ENCODE data around the gene BLACAT1. TPM values are rescaled to one million over a fixed set of nuclear protein-coding genes. Genes with fewer than 3 reads are reported as not detected.

The BLACAT1 gene
- total and polyA plus RNA-seq, 9 of the 15 experiments (the other 6 are each of a cell fraction or from before 2014, with no cell fraction given), result 0.10 to 5.9 (median 0.73) TPM

GRCh38 chr1:205480349-205480985 is 24.6 kb upstream of the BLACAT1 start:
- Histone ChIP-seq H3K79me2 (ENCODE audit: control insufficient read depth, insufficient read depth, low read length) (no peaks in the 10 kb centered on the region), H3K36me3 (ENCODE audit: control insufficient read depth, insufficient read depth, low read length) (no peaks in the 10 kb centered on the region), H3K9me1 (ENCODE audit: control insufficient read depth, insufficient read depth, low read length) (no peaks in the 10 kb centered on the region), H2AFZ (ENCODE audit: low read depth, low read length) (no peak overlapping the region), H3K9ac (ENCODE audit: insufficient read depth in 1 of 2, low read depth in 2 of 2, low read length in 2 of 2) (no peak overlapping the region), H3K4me2 (ENCODE audit: insufficient read depth, low read length) (no peak overlapping the region), H3K4me1 (replicated peaks in 1 of 2; ENCODE audit: control insufficient read depth in 2 of 2, insufficient read depth in 2 of 2, low read length in 2 of 2) (peaks cover 0 to 7% of the 10 kb centered on the region in 2 experiments; a peak in 1 of 5 replicates), H3K27ac (ENCODE audit: extremely low read depth, low read depth, low read length) (no peak overlapping the region), H3K27me3 (ENCODE audit: control insufficient read depth in 2 of 2, insufficient read depth in 2 of 2, low read length in 2 of 2) (peaks cover 33 to 67% of the 10 kb centered on the region in 2 experiments), H3K9me3 (replicated peaks; ENCODE audit: control insufficient read depth, insufficient read depth, low read depth, low read length) (no peaks in the 10 kb centered on the region), H4K20me1 (replicated peaks; ENCODE audit: control insufficient read depth, insufficient read depth, low read length) (peaks cover 33% of the 10 kb centered on the region), H3K4me3 (no peak overlapping the region)
- FAIRE-seq (no peak), DNase-seq (ENCODE audit: extremely low read depth in 1 of 4, low spot score in 3 of 4) (no peak), ATAC-seq (no peak)
- in situ Hi-C loops (cut with MboI), result loop anchor here (10.0 kb wide), 1 partner anchor 126 kb away; the partner anchor contains the start of gene KLHDC8A
- CTCF ChIA-PET (ENCODE audit: low intra/inter-chr PET ratio), result interaction anchor here (0.6 kb wide), 1 partner anchor 308 kb away, joined by 3 read pairs; no protein-coding TSS in a partner anchor
- intact Hi-C loops (cut with micrococcal nuclease), result no loop called here
- no peak for TF ChIP-seq TFAM (CRISPR knock-in tag; conservative IDR thresholded peaks at IDR 0.05)
- TF ChIP-seq HDAC6 (IDR thresholded peaks at IDR 0.05; ENCODE audit: low read depth, low read length), result no peak
- no peak for TF ChIP-seq ZBTB26 (CRISPR knock-in tag; IDR thresholded peaks at IDR 0.05)
- no peak for TF ChIP-seq GTF2B (IDR thresholded peaks at IDR 0.05; ENCODE audit: extremely low read depth, insufficient read length)
- TF ChIP-seq HOXB6 (CRISPR knock-in tag; IDR thresholded peaks at IDR 0.05; ENCODE audit: borderline replicate concordance), result no peak
- TF ChIP-seq ZNF79 (CRISPR knock-in tag; IDR thresholded peaks at IDR 0.05; ENCODE audit: low read depth), result no peak
- no peak for TF ChIP-seq POLR2B (IDR thresholded peaks at IDR 0.05; ENCODE audit: low read depth, partially characterized antibody)
- TF ChIP-seq FOSL1 (tag; conservative IDR thresholded peaks at IDR 0.05), result no peak
- TF ChIP-seq, protein P1, sequence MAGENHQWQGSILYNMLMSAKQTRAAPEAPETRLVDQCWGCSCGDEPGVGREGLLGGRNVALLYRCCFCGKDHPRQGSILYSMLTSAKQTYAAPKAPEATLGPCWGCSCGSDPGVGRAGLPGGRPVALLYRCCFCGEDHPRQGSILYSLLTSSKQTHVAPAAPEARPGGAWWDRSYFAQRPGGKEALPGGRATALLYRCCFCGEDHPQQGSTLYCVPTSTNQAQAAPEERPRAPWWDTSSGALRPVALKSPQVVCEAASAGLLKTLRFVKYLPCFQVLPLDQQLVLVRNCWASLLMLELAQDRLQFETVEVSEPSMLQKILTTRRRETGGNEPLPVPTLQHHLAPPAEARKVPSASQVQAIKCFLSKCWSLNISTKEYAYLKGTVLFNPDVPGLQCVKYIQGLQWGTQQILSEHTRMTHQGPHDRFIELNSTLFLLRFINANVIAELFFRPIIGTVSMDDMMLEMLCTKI (IDR thresholded peaks at IDR 0.05; ENCODE audit: partially characterized antibody), result no peak
- no peak for TF ChIP-seq GATA2 (CRISPR knock-in tag; IDR thresholded peaks at IDR 0.05)
- TF ChIP-seq CREBBP (IDR thresholded peaks at IDR 0.05; ENCODE audit: low read depth, low read length), result no peak
- TF ChIP-seq ZNF436 (CRISPR knock-in tag; IDR thresholded peaks at IDR 0.05), result no peak
- WGBS (ENCODE audit: insufficient coverage, low coverage, missing lambda C conversion rate), result 4% methylated on average over 16 of the region's 17 CpGs
- POLR2A ChIA-PET, result interaction anchor here (0.6 to 0.9 kb wide), 2 partner anchors 65 to 84 kb away, joined by 3 to 4 read pairs; no protein-coding TSS in a partner anchor
- no TSS peak for BruUV-seq (replicated peaks)
